Natural killer cell (primary cell): ENCODE data around the gene MAP4K4. TPM values are rescaled to one million over a fixed set of nuclear protein-coding genes. Genes with fewer than 3 reads are reported as not detected.

ENCODE experiments used
- ATAC-seq, 3 donors: fragments of 150-1000 bp in 2 of 3; fragments of 200-7000 bp in 1 of 3; cut with Tn5 transposase; 1 replicate in 1 of 3; 2 replicates in 2 of 3; pipeline ENCODE4 v1.10.0; 2021; ENCODE audit warnings: mild to moderate bottlenecking in 2 of 3, moderate library complexity in 2 of 3
- DNase-seq, 2 donors: peaks; one replicate each; pipeline versions ENCODE4 v3.0.0 to v3.0.0-alpha.2; 2013 to 2021; ENCODE audit warnings: mixed read lengths in 1 of 2
- H3K27ac ChIP-seq: one replicate; pipeline ENCODE4 v1.5.1; 2013; ENCODE audit warnings: mild to moderate bottlenecking, low read length
- H3K27me3 ChIP-seq: one replicate; pipeline ENCODE4 v1.6.1; 2013; ENCODE audit warnings: low read length; ENCODE audit not compliant: control insufficient read depth, insufficient read depth
- H3K36me3 ChIP-seq: one replicate; pipeline ENCODE4 v1.6.1; 2013; ENCODE audit warnings: low read length; ENCODE audit not compliant: control insufficient read depth, insufficient read depth
- H3K4me1 ChIP-seq: one replicate; pipeline ENCODE4 v1.6.1; 2013; ENCODE audit warnings: low read length; ENCODE audit not compliant: control insufficient read depth, insufficient read depth
- H3K4me3 ChIP-seq: one replicate; pipeline ENCODE4 v1.5.1; 2013; ENCODE audit warnings: low read length
- H3K9me3 ChIP-seq: one replicate; pipeline ENCODE4 v1.6.1; 2013; ENCODE audit warnings: low read length; ENCODE audit not compliant: control insufficient read depth, insufficient read depth
- H3K27ac Mint-ChIP-seq, 2 donors: one replicate each; pipeline ENCODE4 v1.8.0; 2022; ENCODE audit warnings: mild to moderate bottlenecking in 2 of 2, mixed read lengths in 2 of 2, moderate library complexity in 1 of 2
- H3K27me3 Mint-ChIP-seq, 2 donors: one replicate each; pipeline ENCODE4 v1.8.0; 2022; ENCODE audit warnings: low read depth in 2 of 2, mixed read lengths in 2 of 2
- H3K36me3 Mint-ChIP-seq: one replicate; pipeline ENCODE4 v1.8.0; 2022; ENCODE audit warnings: mixed read lengths
- H3K4me1 Mint-ChIP-seq, 2 donors: one replicate each; pipeline ENCODE4 v1.8.0; 2022; ENCODE audit warnings: mixed read lengths in 2 of 2
- H3K4me3 Mint-ChIP-seq: one replicate; pipeline ENCODE4 v1.8.0; 2022; ENCODE audit warnings: mild to moderate bottlenecking, moderate library complexity, mixed read lengths
- H3K9me3 Mint-ChIP-seq, 2 donors: one replicate each; pipeline ENCODE4 v1.8.0; 2022; ENCODE audit warnings: mixed read lengths in 2 of 2
- CTCF ChIP-seq: fragments of 200-600 bp; IDR thresholded peaks from one replicate; pipeline ENCODE4 v1.8.0; 2022; ENCODE audit warnings: antibody characterized with exemption
- WGBS: methylation state at CpG from one replicate; pipeline ENCODE4 v1.1.7; 2013; ENCODE audit warnings: missing lambda C conversion rate; ENCODE audit not compliant: insufficient coverage; 5-methylcytosine and 5-hydroxymethylcytosine counted together
- intact Hi-C: fragments of 100-400 bp; cut with micrococcal nuclease; formaldehyde crosslinking; loops from one replicate; pipeline ENCODE4 v1.14.2; 2022
- total RNA-seq, 4 donors: library from RNA; stranded (reverse); fragments of 120-200 nt in 1 of 4; gene quantifications; one replicate each; pipeline versions ENCODE4 v1.2.3 to v1.2.4, GENCODE V29; 2013 to 2022

MAP4K4 gene
- total RNA-seq, 3 donors from 2014 or later (not counting 1 experiment from before 2014, with no cell fraction given) = 60.2 to 80.3 (median 66.5) TPM

GRCh38 chr2:101830555-101830954 is 133.0 kb downstream of the MAP4K4 start:
- intact Hi-C loops = no loop called here
- Mint-ChIP-seq H3K9me3 (no peaks in the 10 kb centered on the region), H3K36me3 (peaks cover 9% of the 10 kb centered on the region), H3K27me3 (no peaks in the 10 kb centered on the region), H3K27ac (peak overlapping the region in 1 of 2 donors; percentile 10), H3K4me1 (peaks cover 40 to 47% of the 10 kb centered on the region in 2 donors), H3K4me3 (no peak overlapping the region)
- no peak overlapping the region for H3K27ac ChIP-seq
- H3K4me3 ChIP-seq = no peak overlapping the region
- ATAC-seq (no peak), DNase-seq (peak in 1 of 2 donors; percentile 39)
- H3K27me3 ChIP-seq = no peaks in the 10 kb centered on the region
- no peak for TF ChIP-seq CTCF
- no peaks in the 10 kb centered on the region for H3K9me3 ChIP-seq
- peaks cover 57% of the 10 kb centered on the region for H3K36me3 ChIP-seq
- H3K4me1 ChIP-seq = peaks cover 14% of the 10 kb centered on the region
- WGBS = 90% methylated on average over 5 of the region's 5 CpGs

GRCh38 chr2:101831351-101831865 is 133.9 kb downstream of the MAP4K4 start:
- no peak overlapping the region for H3K4me3 Mint-ChIP-seq
- H3K27me3 Mint-ChIP-seq = no peaks in the 10 kb centered on the region
- Histone ChIP-seq H3K27ac (no peak overlapping the region), H3K4me1 (peaks cover 14% of the 10 kb centered on the region), H3K36me3 (peaks cover 62% of the 10 kb centered on the region), H3K27me3 (no peaks in the 10 kb centered on the region), H3K4me3 (no peak overlapping the region), H3K9me3 (no peaks in the 10 kb centered on the region)
- intact Hi-C loops = loop anchor here (1.0 kb wide), 1 partner anchor 8 kb away; no protein-coding TSS in a partner anchor
- no peaks in the 10 kb centered on the region for H3K9me3 Mint-ChIP-seq
- H3K27ac Mint-ChIP-seq = peak overlapping the region; percentile 36 to 62
- WGBS = 89% methylated on average over 5 of the region's 5 CpGs
- ATAC-seq (peak; percentile 53 to 72 (median 66)), DNase-seq (peak; percentile 28 to 80)
- TF ChIP-seq CTCF = peak; percentile 29
- H3K4me1 Mint-ChIP-seq = peaks cover 40 to 47% of the 10 kb centered on the region in 2 donors
- H3K36me3 Mint-ChIP-seq = peaks cover 15% of the 10 kb centered on the region

- Mint-ChIP-seq H3K36me3 (peaks cover 15% of the 10 kb centered on the region), H3K4me1 (peaks cover 38 to 40% of the 10 kb centered on the region in 2 donors)
These were observed 134.6 kb downstream of the MAP4K4 start for GRCh38 chr2:101832114-101832513.

More at GRCh38 chr2:101832114-101832513, 134.6 kb downstream of the MAP4K4 start:
- Histone ChIP-seq H3K36me3 (peaks cover 65% of the 10 kb centered on the region), H3K4me1 (peaks cover 14% of the 10 kb centered on the region), H3K4me3 (no peak overlapping the region), H3K9me3 (no peaks in the 10 kb centered on the region), H3K27me3 (no peaks in the 10 kb centered on the region), H3K27ac (no peak overlapping the region)
- no peaks in the 10 kb centered on the region for H3K9me3 Mint-ChIP-seq
- intact Hi-C loops = loop anchor here (1.0 kb wide), 1 partner anchor 413 kb away; no protein-coding TSS in a partner anchor
- H3K4me3 Mint-ChIP-seq = no peak overlapping the region
- TF ChIP-seq CTCF = peak; percentile 11
- H3K27ac Mint-ChIP-seq = no peak overlapping the region
- H3K27me3 Mint-ChIP-seq = no peaks in the 10 kb centered on the region
- WGBS = no CpG with 5 or more reads among the region's 1 CpG
- ATAC-seq = no peak
- no peak for DNase-seq
